Stimulated activated CD4-positive, alpha-beta T cell treated with anti-CD3 and anti-CD28 coated beads, Interleukin-1b, Interleukin-23, amount 100 ng/mL, for 4 hours (primary cell): Measurements from ENCODE around the gene ECEL1.

Experiments
- DNase-seq, 2 donors: peaks; one replicate each; pipeline ENCODE4 v3.0.0-alpha.2; 2020; ENCODE audit warnings: low read depth in 2 of 2

The ECEL1 gene

GRCh38 chr2:232523402-232523681, 35.7 kb upstream of the ECEL1 start:
- no peak for DNase-seq

GRCh38 chr2:232522623-232523401, 35.2 kb upstream of the ECEL1 start:
- no peak for DNase-seq

GRCh38 chr2:232521959-232522622, 34.5 kb upstream of the ECEL1 start:
- DNase-seq: peak; percentile 66 to 76

GRCh38 chr2:232521098-232521497, 33.5 kb upstream of the ECEL1 start:
- no peak for DNase-seq

- no peak for DNase-seq
Observed at GRCh38 chr2:232520489-232520888, 32.9 kb upstream of the ECEL1 start.

GRCh38 chr2:232519581-232520438, 32.2 kb upstream of the ECEL1 start, which contains the start of gene PRSS56:
PRSS56 (plus strand) TSS chr2:232520388; CDS start chr2:232520599, 211 bp downstream.
- DNase-seq: no peak

GRCh38 chr2:232518844-232519243, 31.2 kb upstream of the ECEL1 start:
- no peak for DNase-seq

- DNase-seq: no peak
Observed at GRCh38 chr2:232516551-232516950, 28.9 kb upstream of the ECEL1 start.

- no peak for DNase-seq
Observed at GRCh38 chr2:232515639-232516038, 28.0 kb upstream of the ECEL1 start.

GRCh38 chr2:232513353-232513752, 25.7 kb upstream of the ECEL1 start:
- DNase-seq: no peak

- no peak for DNase-seq
Observed at GRCh38 chr2:232512602-232513001, 25.0 kb upstream of the ECEL1 start.

- DNase-seq: no peak
Observed at GRCh38 chr2:232511336-232511890, 23.8 kb upstream of the ECEL1 start.

- no peak for DNase-seq
Observed at GRCh38 chr2:232508251-232508650, 20.6 kb upstream of the ECEL1 start.

GRCh38 chr2:232506709-232507108, 19.1 kb upstream of the ECEL1 start:
- no peak for DNase-seq

- no peak for DNase-seq
Observed at GRCh38 chr2:232505856-232506255, 18.2 kb upstream of the ECEL1 start.

GRCh38 chr2:232504438-232504837, 16.8 kb upstream of the ECEL1 start:
- no peak for DNase-seq

GRCh38 chr2:232503809-232504323, 16.2 kb upstream of the ECEL1 start:
- DNase-seq: no peak

GRCh38 chr2:232502911-232503808, 15.5 kb upstream of the ECEL1 start:
- DNase-seq: peak; percentile 29 to 36

- no peak for DNase-seq
Observed at GRCh38 chr2:232502511-232502910, 14.9 kb upstream of the ECEL1 start.

- DNase-seq: no peak
Observed at GRCh38 chr2:232501794-232502390, 14.3 kb upstream of the ECEL1 start.
